MM.1S (cell line): ENCODE measurements around the gene FAM219A.

Experiments
- EZH2phosphoT487 ChIP-seq: fragments of 300-600 bp; sonication (generic); IDR thresholded peaks from 2 replicates; pipeline ENCODE4 v1.6.1; 2018; ENCODE audit warnings: antibody characterized with exemption, low read length
- TF ChIP-seq, protein P1 (sequence below): fragments of 300-600 bp; sonication (generic); IDR thresholded peaks from 2 replicates; pipeline ENCODE4 v1.5.1; 2016; ENCODE audit warnings: antibody characterized with exemption, low read length, mixed read lengths

DNA sequence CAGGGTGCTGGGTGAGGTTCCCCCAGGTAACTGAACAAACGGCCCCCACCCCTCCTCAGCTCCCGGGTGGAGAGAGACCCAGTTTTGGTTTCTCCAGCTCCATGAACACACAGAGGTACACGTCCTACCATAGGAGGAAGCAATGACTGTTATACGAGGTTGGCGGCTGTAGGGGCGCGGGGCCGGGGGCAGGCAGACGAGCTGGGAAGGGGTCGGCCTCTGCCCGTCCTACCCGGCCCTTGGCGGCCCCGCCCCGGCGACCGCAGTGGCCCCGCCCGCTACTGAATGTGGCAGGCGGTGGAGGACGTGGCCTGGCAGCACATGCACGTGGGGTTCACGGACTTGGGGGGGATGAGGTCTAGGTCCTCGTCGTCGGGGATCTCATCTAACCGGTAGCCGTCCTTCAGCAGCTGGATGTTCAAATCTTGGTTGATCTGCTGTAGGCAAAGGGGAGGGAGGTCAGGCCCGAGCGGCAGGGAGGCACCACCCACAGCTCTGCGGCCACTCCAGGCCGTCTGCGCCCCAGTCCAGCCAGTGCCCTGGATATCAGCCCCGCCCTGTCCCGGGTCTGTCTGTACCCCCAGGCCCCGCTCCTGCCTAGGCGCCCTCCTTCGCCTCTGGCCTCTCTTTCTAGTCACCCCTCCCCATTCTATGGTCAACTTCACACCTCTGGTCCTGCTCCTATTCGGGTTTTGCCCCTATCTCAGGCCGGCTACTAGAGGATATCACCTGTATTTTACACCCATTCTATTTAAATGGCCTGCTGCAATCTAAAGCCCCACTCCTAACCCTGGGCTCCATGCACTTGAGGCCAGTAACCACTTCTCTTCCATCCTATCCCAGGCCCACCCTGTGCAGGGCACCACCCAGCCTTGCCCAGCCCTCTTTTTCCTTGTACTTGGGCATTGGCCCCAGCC, 57.4 kb downstream of the FAM219A start:
- TF ChIP-seq, protein P1, sequence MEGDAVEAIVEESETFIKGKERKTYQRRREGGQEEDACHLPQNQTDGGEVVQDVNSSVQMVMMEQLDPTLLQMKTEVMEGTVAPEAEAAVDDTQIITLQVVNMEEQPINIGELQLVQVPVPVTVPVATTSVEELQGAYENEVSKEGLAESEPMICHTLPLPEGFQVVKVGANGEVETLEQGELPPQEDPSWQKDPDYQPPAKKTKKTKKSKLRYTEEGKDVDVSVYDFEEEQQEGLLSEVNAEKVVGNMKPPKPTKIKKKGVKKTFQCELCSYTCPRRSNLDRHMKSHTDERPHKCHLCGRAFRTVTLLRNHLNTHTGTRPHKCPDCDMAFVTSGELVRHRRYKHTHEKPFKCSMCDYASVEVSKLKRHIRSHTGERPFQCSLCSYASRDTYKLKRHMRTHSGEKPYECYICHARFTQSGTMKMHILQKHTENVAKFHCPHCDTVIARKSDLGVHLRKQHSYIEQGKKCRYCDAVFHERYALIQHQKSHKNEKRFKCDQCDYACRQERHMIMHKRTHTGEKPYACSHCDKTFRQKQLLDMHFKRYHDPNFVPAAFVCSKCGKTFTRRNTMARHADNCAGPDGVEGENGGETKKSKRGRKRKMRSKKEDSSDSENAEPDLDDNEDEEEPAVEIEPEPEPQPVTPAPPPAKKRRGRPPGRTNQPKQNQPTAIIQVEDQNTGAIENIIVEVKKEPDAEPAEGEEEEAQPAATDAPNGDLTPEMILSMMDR, result no peak
- TF ChIP-seq EZH2phosphoT487, result no peak
